GM12878 (cell line): ENCODE results near the gene ADSS1. TPM values are rescaled to one million over a fixed set of nuclear protein-coding genes. Genes with fewer than 3 reads are reported as not detected.

Experiments
- ATAC-seq: fragments of 200-7000 bp; cut with Tn5 transposase; 3 replicates; pipeline ENCODE4 v1.9.1; 2020; ENCODE audit warnings: mild to moderate bottlenecking, moderate library complexity
- BruUV-seq: library from RNA; stranded (reverse); fragments of 400-500 nt; replicated peaks from 2 replicates; lab custom pipeline; 2021; lab: Mats Ljungman, UMichigan
- CTCF ChIA-PET: fragments of 300-600 bp; sonication (Branson Sonifier 250); formaldehyde crosslinking; extraction: SDS; loops from one replicate; lab custom pipeline; 2021; ENCODE audit warnings: inconsistent platforms; lab: Yijun Ruan, JAX
- POLR2A ChIA-PET: fragments of 350-600 bp; formaldehyde crosslinking; extraction: SDS; loops from one replicate; lab custom pipeline; 2021; ENCODE audit warnings: inconsistent platforms; lab: Charles Lee
- RAD21 ChIA-PET: fragments of 300-600 bp; sonication (Branson Sonifier 250); formaldehyde crosslinking; loops from one replicate; lab custom pipeline; 2023; ENCODE audit warnings: antibody characterized with exemption; ENCODE audit not compliant: unreplicated experiment; lab: Charles Lee
- SMC1A ChIA-PET: fragments of 300-600 bp; sonication (Branson Sonifier 250); formaldehyde crosslinking; loops from one replicate; lab custom pipeline; 2023; ENCODE audit not compliant: unreplicated experiment, uncharacterized antibody; lab: Charles Lee
- DNase-seq: peaks from one replicate; pipeline ENCODE4 v3.0.0-alpha.2; 2011; ENCODE audit warnings: low read depth, low spot score
- FAIRE-seq: peaks from 3 replicates; lab custom pipeline; 2011; peaks lifted over from hg19 to GRCh38; lab: Jason Lieb, UNC
- H2AFZ ChIP-seq: 2 replicates; pipeline ENCODE4 v1.6.0; 2011; ENCODE audit warnings: low read depth, low read length, control low read depth; ENCODE audit not compliant: control insufficient read depth
- H3K27ac ChIP-seq: 2 replicates; pipeline ENCODE4 v1.5.1; 2011; ENCODE audit warnings: control low read depth; ENCODE audit not compliant: control insufficient read depth, insufficient read depth
- H3K27me3 ChIP-seq, 2 experiments: replicated peaks in 1 of 2; 2 replicates each; pipeline versions ENCODE4 v1.6.0 to v1.6.1; 2011; ENCODE audit warnings: low read length in 1 of 2; ENCODE audit not compliant: control insufficient read depth in 2 of 2, insufficient read depth in 2 of 2
- H3K36me3 ChIP-seq, 2 experiments: 2 replicates each; pipeline ENCODE4 v1.5.1; 2011; ENCODE audit warnings: low read length in 1 of 2; ENCODE audit not compliant: control insufficient read depth in 2 of 2, insufficient read depth in 2 of 2
- H3K4me1 ChIP-seq: 2 replicates; pipeline ENCODE4 v1.6.1; 2011; ENCODE audit warnings: mild to moderate bottlenecking, low read length, moderate library complexity, mixed read lengths; ENCODE audit not compliant: control insufficient read depth, insufficient read depth
- H3K4me2 ChIP-seq: 2 replicates; pipeline ENCODE4 v1.6.0; 2011; ENCODE audit warnings: control low read depth; ENCODE audit not compliant: control insufficient read depth, insufficient read depth
- H3K4me3 ChIP-seq: fragments of 200-600 bp; sonication (generic); 2 replicates; pipeline ENCODE4 v1.5.1; 2016
- H3K79me2 ChIP-seq: 2 replicates; pipeline ENCODE4 v1.6.0; 2011; ENCODE audit warnings: low read length; ENCODE audit not compliant: control insufficient read depth, insufficient read depth
- H3K9ac ChIP-seq: 2 replicates; pipeline ENCODE4 v1.8.0; 2011; ENCODE audit warnings: low read length, control low read depth, mixed read lengths; ENCODE audit not compliant: control insufficient read depth, insufficient read depth
- H3K9me3 ChIP-seq: replicated peaks from 3 replicates; pipeline ENCODE4 v1.5.1; 2011; ENCODE audit warnings: mild to moderate bottlenecking, low read length; ENCODE audit not compliant: control insufficient read depth, insufficient read depth
- H4K20me1 ChIP-seq: 2 replicates; pipeline ENCODE4 v1.6.0; 2011; ENCODE audit not compliant: control insufficient read depth, insufficient read depth
- ATF2 ChIP-seq: IDR thresholded peaks from 2 replicates; pipeline ENCODE4 v1.6.1; 2012; ENCODE audit warnings: low read length, inconsistent platforms
- CUX1 ChIP-seq: IDR thresholded peaks from 2 replicates; pipeline ENCODE4 v1.6.1; 2012; ENCODE audit warnings: improper control_type of control experiment, low read depth, low read length; ENCODE audit not compliant: insufficient replicate concordance
- SIN3A ChIP-seq: IDR thresholded peaks from 2 replicates; pipeline ENCODE4 v1.6.1; 2012; ENCODE audit warnings: low read depth, low read length, improper control_type of control experiment
- SMC3 ChIP-seq: IDR thresholded peaks from 2 replicates; pipeline ENCODE4 v1.6.1; 2011; ENCODE audit warnings: low read length, improper control_type of control experiment, borderline replicate concordance
- SPI1 ChIP-seq: IDR thresholded peaks from 2 replicates; pipeline ENCODE4 v1.6.1; 2011; ENCODE audit warnings: low read depth, mild to moderate bottlenecking, low read length, moderate library complexity, borderline replicate concordance; ENCODE audit not compliant: insufficient read depth
- WGBS: methylation state at CpG from one replicate; pipeline ENCODE4 v1.1.6; 2016; ENCODE audit warnings: low lambda C conversion rate; ENCODE audit not compliant: insufficient replicate concordance, insufficient coverage; ENCODE audit errors: missing lambda C conversion rate; 5-methylcytosine and 5-hydroxymethylcytosine counted together
- in situ Hi-C: fragments of 300-500 bp; cut with MboI; formaldehyde crosslinking; loops from 9 replicates; pipeline ENCODE4 v1.14.3; 2018; ENCODE audit warnings: mixed read lengths
- intact Hi-C: fragments of 100-400 bp; cut with micrococcal nuclease; formaldehyde crosslinking; loops from one replicate; pipeline ENCODE4 v1.14.2; 2022; ENCODE audit not compliant: unreplicated experiment
- polyA plus RNA-seq, 11 experiments: library from polyadenylated mRNA; depleted of rRNA in 4 of 11; unstranded in 6 of 11; stranded (reverse) in 5 of 11; fragments of >200 nt; fragmentation: Nextera tagmentation in 4 of 11; fragmentation: Illumina TruSeq in 1 of 11; extraction: Ambion mirVana in 4 of 11; extraction: Trizol in 1 of 11; gene quantifications; 1 replicate in 1 of 11; 2 replicates in 10 of 11; pipeline versions ENCODE4 v1.2.1 to v1.2.3, GENCODE V29; 2011 to 2016; ENCODE audit warnings: inconsistent platforms in 2 of 11, missing spikeins in 2 of 11, low read depth in 1 of 11
- total RNA-seq, 4 experiments: library from RNA; depleted of rRNA in 3 of 4; stranded (reverse); fragments of >200 nt in 3 of 4; fragmentation: Illumina TruSeq in 1 of 4; extraction: Trizol in 1 of 4; gene quantifications; 2 replicates each; pipeline versions ENCODE4 v1.2.1 to v1.2.3, GENCODE V29; 2013 to 2021

Gene ADSS1
- total and polyA plus RNA-seq, 10 of the 15 experiments (the other 5 are each of a cell fraction or from before 2014, with no cell fraction given), result 0.11 to 0.45 (median 0.28) TPM; not detected in 5

GRCh38 chr14:104719343-104719742 lies 4.7 kb upstream of the ADSS1 start:
- Histone ChIP-seq H3K36me3 (no peaks in the 10 kb centered on the region), H3K79me2 (no peaks in the 10 kb centered on the region), H4K20me1 (no peaks in the 10 kb centered on the region), H3K4me3 (no peak overlapping the region), H3K27me3 (no peaks in the 10 kb centered on the region), H3K9me3 (no peaks in the 10 kb centered on the region), H3K9ac (no peak overlapping the region), H3K4me1 (no peaks in the 10 kb centered on the region)
- no TSS peak for BruUV-seq
- RAD21 ChIA-PET, result no interaction called here
- SMC1A ChIA-PET, result no interaction called here
- CTCF ChIA-PET, result no interaction called here
- TF ChIP-seq CUX1 (no peak), SPI1 (no peak), ATF2 (no peak), SIN3A (no peak), SMC3 (no peak)
- TF ChIP-seq, all 136 proteins: peak for 0
- no peak overlapping the region for H2AFZ ChIP-seq
- in situ Hi-C loops (no loop called here), intact Hi-C loops (no loop called here)
- 91% methylated on average over 14 of the region's 15 CpGs for WGBS
- H3K4me2 ChIP-seq, result no peak overlapping the region
- DNase-seq (no peak), FAIRE-seq (no peak), ATAC-seq (no peak)
- POLR2A ChIA-PET, result no interaction called here
- H3K27ac ChIP-seq, result no peak overlapping the region
